ENCODE results near the gene APOBEC3F.

APOBEC3F gene

DNA sequence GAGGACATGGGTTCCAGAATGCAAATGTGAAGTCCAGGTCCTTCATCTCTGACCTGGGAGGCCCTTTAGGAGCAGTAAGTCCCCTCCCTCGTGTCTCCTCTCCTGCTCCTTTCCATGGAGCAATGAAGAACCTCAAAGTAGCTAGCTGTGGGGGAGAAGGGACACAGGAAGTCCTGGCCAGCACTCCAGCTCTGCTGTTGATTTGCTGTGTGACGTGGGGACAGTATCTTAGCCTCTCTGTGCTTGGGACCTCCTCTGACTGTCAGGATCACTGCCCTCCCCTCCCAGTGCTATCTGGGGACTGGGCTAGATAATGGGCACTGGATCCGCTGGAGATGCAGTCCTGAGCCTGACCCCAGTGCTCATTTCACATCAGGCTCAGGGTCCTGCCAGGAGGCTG is 55.3 kb downstream of the APOBEC3F start:
- DNase-seq = no peak

- DNase-seq = no peak
Measured at GRCh38 chr22:39097098-39098020, 56.7 kb downstream of the APOBEC3F start, which contains the start of gene APOBEC3H. Gene APOBEC3H, plus strand, starts transcription at chr22:39097244. Its CDS starts 3,035 bp downstream, at chr22:39100279.

DNA sequence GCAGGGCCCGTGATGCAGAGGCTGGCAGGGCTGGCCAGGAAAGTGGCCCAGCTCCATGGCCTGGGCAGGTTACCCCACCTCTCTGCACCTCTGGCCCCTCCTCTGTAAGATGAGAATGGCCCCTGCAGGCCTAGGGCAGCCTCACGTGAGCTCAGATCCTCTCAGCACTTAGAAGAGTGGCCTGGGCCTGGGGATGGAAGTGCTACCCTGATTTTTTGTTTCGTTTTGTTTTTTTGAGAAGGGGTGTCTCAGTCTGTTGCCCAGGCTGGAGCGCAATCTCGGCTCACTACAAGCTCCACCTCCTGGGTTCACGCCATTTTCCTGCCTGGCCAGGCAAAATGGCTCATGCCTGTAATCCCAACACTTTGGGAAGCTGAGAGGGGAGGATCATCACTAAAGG is 57.4 kb downstream of the APOBEC3F start:
- DNase-seq = no peak

- DNase-seq = no peak
Measured at GRCh38 chr22:39098576-39098975, 57.9 kb downstream of the APOBEC3F start.

DNA sequence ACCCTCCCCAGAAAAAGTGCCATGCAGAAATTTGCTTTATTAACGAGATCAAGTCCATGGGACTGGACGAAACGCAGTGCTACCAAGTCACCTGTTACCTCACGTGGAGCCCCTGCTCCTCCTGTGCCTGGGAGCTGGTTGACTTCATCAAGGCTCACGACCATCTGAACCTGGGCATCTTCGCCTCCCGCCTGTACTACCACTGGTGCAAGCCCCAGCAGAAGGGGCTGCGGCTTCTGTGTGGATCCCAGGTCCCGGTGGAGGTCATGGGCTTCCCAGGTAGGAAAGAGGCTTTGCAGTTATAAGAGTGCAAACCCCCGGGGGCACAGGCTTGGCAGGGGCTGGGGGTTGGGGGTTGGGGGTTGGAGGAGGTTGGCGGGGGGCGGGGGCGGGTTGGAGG is 60.6 kb downstream of the APOBEC3F start:
- no peak for DNase-seq

DNA sequence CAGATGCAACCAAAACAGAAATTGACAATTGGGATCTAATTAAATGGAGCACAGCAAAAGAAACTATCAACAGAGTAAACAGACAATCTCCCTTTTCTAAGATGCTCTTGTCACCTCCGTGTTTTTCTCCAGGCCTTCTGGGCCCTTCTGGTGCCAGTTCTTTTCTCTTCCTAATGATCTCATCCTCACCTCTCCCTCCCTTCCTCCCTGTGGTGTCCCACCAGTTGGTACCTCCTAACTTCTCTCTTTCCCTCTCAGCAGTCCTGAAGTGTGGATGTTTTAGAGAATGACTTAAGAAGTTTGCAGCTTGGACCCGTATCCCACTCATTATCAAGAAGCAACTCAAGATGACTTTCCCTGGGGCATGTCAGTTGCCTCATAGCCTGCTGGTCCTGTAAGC is 62.8 kb downstream of the APOBEC3F start:
- DNase-seq = no peak
